ENCODE data around the gene UROC1.

Gene UROC1

GRCh38 chr3:126551839-126552687 is 34.5 kb upstream of the UROC1 start:
- DNase-seq (ENCODE audit: low read depth, low spot score): no peak
- no peak for TF ChIP-seq CTCF (IDR thresholded peaks at IDR 0.05; ENCODE audit: low read depth, low read length)
- no peak overlapping the region for H3K4me3 ChIP-seq (ENCODE audit: low read depth, low read length)
- in situ Hi-C loops (cut with HindIII; ENCODE audit: low sequenced_read_pairs): no loop called here

- no peak for DNase-seq (ENCODE audit: low read depth, low spot score)
- TF ChIP-seq CTCF (IDR thresholded peaks at IDR 0.05; ENCODE audit: low read depth, low read length): no peak
- in situ Hi-C loops (cut with HindIII; ENCODE audit: low sequenced_read_pairs): no loop called here
- no peak overlapping the region for H3K4me3 ChIP-seq (ENCODE audit: low read depth, low read length)
These were observed 33.7 kb upstream of the UROC1 start for GRCh38 chr3:126551121-126551838.

GRCh38 chr3:126550488-126551051 is 33.0 kb upstream of the UROC1 start:
- in situ Hi-C loops (cut with HindIII; ENCODE audit: low sequenced_read_pairs): no loop called here
- DNase-seq (ENCODE audit: low read depth, low spot score): no peak
- no peak overlapping the region for H3K4me3 ChIP-seq (ENCODE audit: low read depth, low read length)
- no peak for TF ChIP-seq CTCF (IDR thresholded peaks at IDR 0.05; ENCODE audit: low read depth, low read length)

GRCh38 chr3:126549861-126550487 is 32.4 kb upstream of the UROC1 start:
- no peak overlapping the region for H3K4me3 ChIP-seq (ENCODE audit: low read depth, low read length)
- in situ Hi-C loops (cut with HindIII; ENCODE audit: low sequenced_read_pairs): no loop called here
- no peak for TF ChIP-seq CTCF (IDR thresholded peaks at IDR 0.05; ENCODE audit: low read depth, low read length)
- DNase-seq (ENCODE audit: low read depth, low spot score): no peak

GRCh38 chr3:126548556-126549466 is 31.2 kb upstream of the UROC1 start:
- no peak for DNase-seq (ENCODE audit: low read depth, low spot score)
- in situ Hi-C loops (cut with HindIII; ENCODE audit: low sequenced_read_pairs): no loop called here

More at GRCh38 chr3:126548556-126549466, 31.2 kb upstream of the UROC1 start:
- no peak for TF ChIP-seq CTCF (IDR thresholded peaks at IDR 0.05; ENCODE audit: low read depth, low read length)
- no peak overlapping the region for H3K4me3 ChIP-seq (ENCODE audit: low read depth, low read length)

Measured in astrocyte of the spinal cord (primary cell).